Caco-2 (cell line): ENCODE measurements around the gene PLEKHG5. TPM values are rescaled to one million over a fixed set of nuclear protein-coding genes. Genes with fewer than 3 reads are reported as not detected.
A peak's percentile ranks its signal among the peaks of the same experiment; 100 is the strongest.
"Not testable (repeated sequence)": the region's sequence is repeated elsewhere in the genome, so short reads cannot be mapped to it uniquely, and the experiment has no call there.

Experiments
- BruUV-seq: library from RNA; stranded (reverse); fragments of 400-500 nt; replicated peaks from 2 replicates; lab custom pipeline; 2021; lab: Mats Ljungman, UMichigan
- CTCF ChIA-PET: fragments of 300-600 bp; sonication (Branson Sonifier 250); formaldehyde crosslinking; loops from one replicate; lab custom pipeline; 2022; ENCODE audit warnings: antibody characterized with exemption; lab: Charles Lee
- POLR2A ChIA-PET: fragments of 300-600 bp; sonication (Branson Sonifier 250); formaldehyde crosslinking; loops from one replicate; lab custom pipeline; 2022; ENCODE audit warnings: antibody characterized with exemption; lab: Charles Lee
- DNase-seq, 2 experiments: peaks; one replicate each; pipeline versions ENCODE4 v3.0.0 to v3.0.0-alpha.2; 2020 to 2022
- H3K27me3 ChIP-seq: replicated peaks from 2 replicates; pipeline ENCODE4 v1.6.0; 2011; ENCODE audit warnings: low read length; ENCODE audit not compliant: control insufficient read depth, insufficient read depth
- H3K36me3 ChIP-seq: 2 replicates; pipeline ENCODE4 v1.5.1; 2011; ENCODE audit warnings: low read length; ENCODE audit not compliant: control insufficient read depth, insufficient read depth
- H3K4me1 ChIP-seq: fragments of 250-450 bp; sonication (Bioruptor Pico); 2 replicates; pipeline ENCODE4 v1.5.1; 2020; ENCODE audit warnings: mild to moderate bottlenecking
- H3K4me3 ChIP-seq: 2 replicates; pipeline ENCODE4 v1.5.1; 2011; ENCODE audit warnings: low read depth, mild to moderate bottlenecking, control low read depth, low read length
- H3K9me3 ChIP-seq: fragments of 250-450 bp; sonication (Bioruptor Pico); 2 replicates; pipeline ENCODE4 v1.5.1; 2020; ENCODE audit warnings: mild to moderate bottlenecking, moderate library complexity
- H3K27ac Mint-ChIP-seq: one replicate; pipeline ENCODE4 v1.8.0; 2022; ENCODE audit warnings: mixed read lengths; ENCODE audit not compliant: unreplicated experiment
- H3K27me3 Mint-ChIP-seq: one replicate; pipeline ENCODE4 v1.8.0; 2022; ENCODE audit warnings: mixed read lengths; ENCODE audit not compliant: insufficient read depth, unreplicated experiment
- H3K36me3 Mint-ChIP-seq: one replicate; pipeline ENCODE4 v1.8.0; 2022; ENCODE audit warnings: mild to moderate bottlenecking, mixed read lengths; ENCODE audit not compliant: insufficient read depth, unreplicated experiment
- H3K4me1 Mint-ChIP-seq: one replicate; pipeline ENCODE4 v1.8.0; 2022; ENCODE audit warnings: low read depth, mixed read lengths; ENCODE audit not compliant: unreplicated experiment
- H3K4me3 Mint-ChIP-seq: one replicate; pipeline ENCODE4 v1.8.0; 2022; ENCODE audit warnings: mild to moderate bottlenecking, moderate library complexity, mixed read lengths; ENCODE audit not compliant: unreplicated experiment
- H3K9me3 Mint-ChIP-seq: one replicate; pipeline ENCODE4 v1.8.0; 2022; ENCODE audit warnings: mixed read lengths; ENCODE audit not compliant: unreplicated experiment
- intact Hi-C: fragments of 100-400 bp; cut with micrococcal nuclease; formaldehyde crosslinking; loops from one replicate; pipeline ENCODE4 v1.10.0; 2022; ENCODE audit not compliant: unreplicated experiment
- total RNA-seq: library from RNA; stranded (reverse); gene quantifications from 2 replicates; pipeline ENCODE4 v1.2.3, GENCODE V29; 2022
- TF ChIP-seq, protein P1 (sequence below), 2 experiments: fragments of 200-600 bp in 1 of 2; IDR thresholded peaks; 1 replicate in 1 of 2; 2 replicates in 1 of 2; pipeline versions ENCODE4 v1.5.1 to v1.8.0; 2011 to 2022; ENCODE audit warnings: antibody characterized with exemption in 1 of 2, control low read depth in 1 of 2, inconsistent platforms in 1 of 2, low read depth in 1 of 2, low read length in 1 of 2, mild to moderate bottlenecking in 1 of 2, moderate library complexity in 1 of 2; ENCODE audit not compliant: insufficient read depth in 1 of 2, severe bottlenecking in 1 of 2, unreplicated experiment in 1 of 2

Gene PLEKHG5
- total RNA-seq, 1 experiment from 2014 or later, result 12.2 TPM

- BruUV-seq, result no TSS peak
Observed at GRCh38 chr1:6447016-6447817, 44.2 kb downstream of the PLEKHG5 start.

DNA sequence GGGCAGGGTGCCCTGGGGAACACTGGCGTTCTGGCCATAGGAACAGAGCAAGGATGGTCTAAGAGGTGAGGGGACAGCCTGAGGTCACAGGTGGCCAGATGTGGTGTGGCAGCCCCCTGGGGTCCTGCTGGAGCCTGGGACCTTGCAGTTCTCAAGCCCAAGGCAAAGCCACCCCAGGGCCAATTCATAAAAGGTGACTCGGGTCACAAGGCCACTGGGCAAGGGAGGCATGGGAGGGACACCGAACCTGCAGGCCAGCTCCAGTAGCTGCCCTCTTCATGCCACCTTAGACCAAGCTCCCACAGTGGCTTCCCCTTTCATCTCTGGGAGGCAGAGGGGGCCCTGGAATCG is 44.8 kb downstream of the PLEKHG5 start:
- no peaks in the 10 kb centered on the region for H3K36me3 ChIP-seq
- TF ChIP-seq, protein P1, sequence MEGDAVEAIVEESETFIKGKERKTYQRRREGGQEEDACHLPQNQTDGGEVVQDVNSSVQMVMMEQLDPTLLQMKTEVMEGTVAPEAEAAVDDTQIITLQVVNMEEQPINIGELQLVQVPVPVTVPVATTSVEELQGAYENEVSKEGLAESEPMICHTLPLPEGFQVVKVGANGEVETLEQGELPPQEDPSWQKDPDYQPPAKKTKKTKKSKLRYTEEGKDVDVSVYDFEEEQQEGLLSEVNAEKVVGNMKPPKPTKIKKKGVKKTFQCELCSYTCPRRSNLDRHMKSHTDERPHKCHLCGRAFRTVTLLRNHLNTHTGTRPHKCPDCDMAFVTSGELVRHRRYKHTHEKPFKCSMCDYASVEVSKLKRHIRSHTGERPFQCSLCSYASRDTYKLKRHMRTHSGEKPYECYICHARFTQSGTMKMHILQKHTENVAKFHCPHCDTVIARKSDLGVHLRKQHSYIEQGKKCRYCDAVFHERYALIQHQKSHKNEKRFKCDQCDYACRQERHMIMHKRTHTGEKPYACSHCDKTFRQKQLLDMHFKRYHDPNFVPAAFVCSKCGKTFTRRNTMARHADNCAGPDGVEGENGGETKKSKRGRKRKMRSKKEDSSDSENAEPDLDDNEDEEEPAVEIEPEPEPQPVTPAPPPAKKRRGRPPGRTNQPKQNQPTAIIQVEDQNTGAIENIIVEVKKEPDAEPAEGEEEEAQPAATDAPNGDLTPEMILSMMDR (IDR thresholded peaks at IDR 0.05; ENCODE audit: insufficient read depth in 1 of 2, low read depth in 1 of 2, low read length in 1 of 2, severe bottlenecking in 1 of 2, unreplicated experiment in 1 of 2), result no peak
- Mint-ChIP-seq H3K27me3 (no peaks in the 10 kb centered on the region), H3K27ac (no peak overlapping the region), H3K36me3 (no peaks in the 10 kb centered on the region), H3K4me3 (no peak overlapping the region), H3K9me3 (no peaks in the 10 kb centered on the region), H3K4me1 (peaks cover 9% of the 10 kb centered on the region)
- H3K4me1 ChIP-seq, result peaks cover 7% of the 10 kb centered on the region
- H3K27me3 ChIP-seq, result no peaks in the 10 kb centered on the region
- intact Hi-C loops, result no loop called here
- H3K4me3 ChIP-seq, result no peak overlapping the region
- H3K9me3 ChIP-seq, result no peaks in the 10 kb centered on the region
- ChIA-PET POLR2A (no interaction called here), CTCF (no interaction called here)
- BruUV-seq, result no TSS peak
- no peak for DNase-seq

More at GRCh38 chr1:6447016-6447817, 44.2 kb downstream of the PLEKHG5 start:
- Histone ChIP-seq H3K36me3 (no peaks in the 10 kb centered on the region), H3K4me3 (no peak overlapping the region; the same call in 1 of the 2 replicates), H3K9me3 (no peaks in the 10 kb centered on the region), H3K27me3 (no peaks in the 10 kb centered on the region), H3K4me1 (peaks cover 7% of the 10 kb centered on the region)
- H3K27me3 Mint-ChIP-seq, result no peaks in the 10 kb centered on the region
- no peaks in the 10 kb centered on the region for H3K36me3 Mint-ChIP-seq
- H3K4me1 Mint-ChIP-seq, result peaks cover 9% of the 10 kb centered on the region
- intact Hi-C loops, result no loop called here
- POLR2A ChIA-PET, result no interaction called here
- TF ChIP-seq, protein P1 (IDR thresholded peaks at IDR 0.05; ENCODE audit: insufficient read depth in 1 of 2, low read depth in 1 of 2, low read length in 1 of 2, severe bottlenecking in 1 of 2, unreplicated experiment in 1 of 2), result no peak
- no peak overlapping the region for H3K27ac Mint-ChIP-seq
- H3K4me3 Mint-ChIP-seq, result peak overlapping the region; percentile 40
- no peaks in the 10 kb centered on the region for H3K9me3 Mint-ChIP-seq
- CTCF ChIA-PET, result no interaction called here
- DNase-seq, result no peak

- H3K9me3 ChIP-seq, CTCF ChIA-PET, H3K4me1 ChIP-seq, BruUV-seq, H3K36me3 ChIP-seq, H3K4me1 Mint-ChIP-seq, H3K27me3 ChIP-seq, H3K36me3 Mint-ChIP-seq, H3K4me3 Mint-ChIP-seq, H3K9me3 Mint-ChIP-seq, POLR2A ChIA-PET, H3K4me3 ChIP-seq, H3K27me3 Mint-ChIP-seq, H3K27ac Mint-ChIP-seq, DNase-seq: not testable (repeated sequence)
- intact Hi-C loops, result loop anchor here (1.0 kb wide), 1 partner anchor 44 kb away; no protein-coding TSS in a partner anchor
Observed at GRCh38 chr1:6445929-6446328, 45.5 kb downstream of the PLEKHG5 start.
